HG03066 (cell line): ENCODE measurements around the gene NEURL4.
A peak's percentile ranks its signal among the peaks of the same experiment; 100 is the strongest.

Source experiments
- ATAC-seq: cut with Tn5 transposase; IDR thresholded peaks from one replicate; pipeline ENCODE4 v1.9.1; 2021; ENCODE audit warnings: low read depth; ENCODE audit not compliant: unreplicated experiment

NEURL4 gene

GRCh38 chr17:7307686-7308624 is 21.2 kb downstream of the NEURL4 start:
- ATAC-seq, result no peak

- ATAC-seq, result peak; percentile 56
These were observed 22.0 kb downstream of the NEURL4 start, which contains the start of gene EIF5A for GRCh38 chr17:7306911-7307685. EIF5A (plus strand) TSS chr17:7307628; CDS start chr17:7309636, 2,008 bp downstream.

GRCh38 chr17:7304179-7304578 is 25.0 kb downstream of the NEURL4 start:
- ATAC-seq, result no peak

GRCh38 chr17:7296189-7296861 is 32.8 kb downstream of the NEURL4 start:
- no peak for ATAC-seq

DNA sequence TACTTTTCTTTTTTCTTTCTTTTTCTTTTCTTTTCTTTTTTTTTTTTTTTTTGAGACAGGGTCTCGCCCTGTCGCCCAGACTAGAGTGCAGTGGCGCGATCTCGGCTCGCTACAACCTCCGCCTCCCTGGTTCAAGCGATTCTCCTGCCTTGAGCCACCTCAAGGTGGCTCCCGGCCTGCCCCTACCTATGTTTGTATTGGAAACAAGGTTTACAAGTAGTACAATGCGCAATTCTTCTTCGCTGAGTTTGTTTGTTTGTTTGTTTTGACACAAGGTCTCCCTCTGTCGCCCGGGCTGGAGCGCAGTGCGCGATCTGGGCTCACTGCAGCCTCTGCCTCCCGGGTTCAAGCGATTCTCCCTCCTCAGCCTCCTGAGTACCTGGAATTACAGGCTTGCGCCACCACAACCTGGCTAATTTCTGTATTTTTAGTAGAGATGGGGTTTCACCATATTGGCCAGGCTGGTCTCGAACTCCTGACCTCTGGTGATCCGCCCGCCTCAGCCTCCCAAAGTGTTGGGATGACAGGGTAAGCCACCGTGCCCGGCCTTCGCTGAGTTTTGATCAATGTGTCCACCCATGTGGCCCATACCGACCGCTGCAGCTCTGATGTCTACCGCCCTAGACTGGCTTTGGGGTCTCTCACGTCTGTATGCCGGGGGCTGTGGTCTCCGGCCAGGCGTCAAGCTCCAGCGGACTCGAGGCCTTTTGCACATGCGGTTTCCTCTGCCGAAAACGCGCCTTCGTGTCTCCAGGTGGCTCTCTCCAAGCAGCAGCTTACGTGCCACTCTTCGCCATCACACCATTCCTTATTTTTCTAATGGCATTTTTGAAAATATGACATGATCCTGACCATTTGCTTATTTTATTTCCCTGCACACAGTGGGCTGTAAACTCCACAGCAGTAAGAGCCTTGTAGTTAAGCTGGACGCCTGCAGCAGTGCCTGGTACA is 33.6 kb downstream of the NEURL4 start:
- ATAC-seq, result no peak

DNA sequence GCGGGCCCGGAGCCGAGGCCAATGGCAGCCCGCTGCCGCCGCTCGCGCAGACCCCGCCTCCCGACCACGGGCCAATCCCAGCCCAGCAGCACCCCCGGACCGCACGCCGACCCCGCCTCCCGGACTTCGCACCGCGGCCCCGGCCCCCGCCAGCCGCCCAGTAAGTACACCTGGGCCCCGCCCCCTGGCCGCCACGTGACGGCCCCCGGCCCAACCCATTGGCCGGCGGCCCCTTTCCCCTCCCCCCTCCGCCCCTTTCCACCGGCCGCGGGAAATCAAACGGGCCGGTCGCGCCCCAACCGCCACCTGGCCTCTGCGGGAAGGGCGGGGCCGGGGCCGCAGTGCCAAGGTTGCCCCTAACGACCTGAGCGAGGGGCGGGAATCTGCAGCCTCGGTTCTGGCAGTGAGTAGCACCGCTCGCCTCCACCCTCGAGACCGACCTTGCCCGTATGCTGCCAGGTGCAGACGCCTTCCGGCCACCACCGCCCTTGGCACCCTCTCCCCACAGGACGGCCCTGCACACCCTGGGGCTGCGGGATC is 34.5 kb downstream of the NEURL4 start, which contains the start of gene YBX2:
Gene YBX2, minus strand, starts transcription at position 26 of the 540 bp plus-strand sequence. CDS start 139 bp downstream, outside the sequence.
- no peak for ATAC-seq

DNA sequence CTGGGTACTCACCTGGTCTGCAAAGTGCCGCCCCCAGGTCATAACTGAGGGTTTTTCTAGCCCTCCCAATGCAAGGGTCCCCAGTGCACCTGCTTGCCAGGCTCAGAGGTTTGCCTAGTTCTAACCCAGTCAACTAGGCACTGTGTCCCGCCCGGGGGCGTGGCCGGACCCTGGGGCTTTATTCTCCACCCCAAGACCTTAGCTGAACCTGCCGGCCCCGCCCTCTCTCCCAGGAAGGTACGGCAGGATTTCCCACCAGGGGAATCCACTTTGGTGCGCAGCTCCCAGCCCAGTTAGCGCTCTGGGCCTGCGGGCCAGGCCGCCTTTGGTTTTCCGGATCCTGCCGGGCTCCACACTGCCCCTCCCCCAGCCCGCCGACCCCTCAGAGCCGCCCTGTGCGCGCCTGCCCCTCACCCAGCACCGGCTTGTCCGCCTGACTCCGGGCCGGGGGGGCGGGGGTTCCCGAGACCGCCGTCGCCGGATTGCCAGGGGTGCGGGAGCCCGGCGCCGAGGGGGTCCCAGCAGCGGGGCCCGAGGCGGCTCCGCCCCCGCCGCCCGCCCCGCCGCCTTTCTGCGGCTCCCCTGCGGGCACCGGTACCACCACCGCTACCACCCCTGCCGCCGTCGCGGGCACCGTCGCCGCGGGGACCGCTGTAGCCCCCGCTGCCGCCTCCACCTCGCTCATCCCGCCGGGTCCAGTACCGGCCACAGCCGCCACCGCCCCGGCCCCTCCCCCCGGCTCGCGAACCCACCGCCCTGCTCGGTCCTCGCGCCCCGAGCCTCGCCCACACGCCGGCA is 35.1 kb downstream of the NEURL4 start:
- ATAC-seq, result no peak

DNA sequence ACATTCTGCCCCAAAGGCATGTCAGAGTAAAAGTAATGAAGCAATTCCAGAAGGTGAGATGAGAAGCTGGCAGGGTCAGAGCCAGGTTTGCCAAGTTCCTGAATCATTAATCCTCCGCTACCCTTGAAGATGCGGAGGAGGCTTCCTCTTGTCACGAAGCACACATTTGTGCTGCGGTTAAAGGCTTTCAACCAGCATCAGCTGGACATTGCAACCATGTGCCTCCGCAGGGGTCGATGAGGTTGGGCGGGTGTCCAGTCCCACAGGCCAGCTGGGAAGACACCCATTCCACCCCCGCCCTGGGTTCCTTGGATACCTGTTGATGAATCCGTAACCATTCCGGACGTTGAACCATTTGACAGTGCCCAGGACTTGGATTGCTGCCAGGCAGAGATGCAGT is 36.0 kb downstream of the NEURL4 start:
- no peak for ATAC-seq

- no peak for ATAC-seq
These were observed 36.4 kb downstream of the NEURL4 start for GRCh38 chr17:7292729-7293128.

DNA sequence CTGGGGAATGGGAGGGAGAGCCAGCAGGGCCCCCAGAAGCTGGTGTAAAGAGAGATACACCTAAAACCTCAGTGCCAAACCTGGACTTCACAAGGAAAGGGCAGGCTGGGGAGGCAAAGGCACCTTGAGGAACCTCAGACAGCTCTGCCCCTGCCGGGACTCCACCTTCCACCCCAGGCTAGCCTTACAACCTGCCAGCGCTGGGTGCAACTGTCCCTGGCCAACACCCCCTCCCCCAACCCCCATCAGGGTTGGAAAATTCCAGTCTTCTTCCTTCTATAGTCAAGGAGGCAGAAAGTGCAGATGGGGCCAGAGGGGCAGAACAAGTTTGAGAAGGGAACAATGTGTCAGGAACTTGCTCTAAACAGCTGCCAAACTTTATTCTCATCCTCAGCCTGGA is 36.9 kb downstream of the NEURL4 start:
- no peak for ATAC-seq

DNA sequence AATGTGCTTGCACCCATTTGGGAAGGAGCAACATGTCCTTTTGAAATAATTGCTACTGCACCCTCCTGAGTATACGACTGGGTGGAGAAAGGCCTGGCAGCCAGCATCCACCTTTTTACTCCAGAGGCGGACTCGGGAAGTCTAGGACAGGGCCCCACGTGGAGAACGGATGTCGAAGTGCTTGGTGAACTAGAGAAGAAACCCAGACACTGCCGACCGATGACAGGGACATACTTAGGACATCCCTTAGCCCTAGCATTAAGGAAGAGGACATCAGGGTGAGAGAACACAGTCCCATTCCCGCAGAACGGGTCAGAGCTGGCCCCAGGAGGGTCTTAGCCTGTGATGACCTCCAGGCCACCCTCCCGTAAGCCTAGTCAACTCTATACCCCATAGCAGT is 38.5 kb downstream of the NEURL4 start:
- ATAC-seq, result no peak

DNA sequence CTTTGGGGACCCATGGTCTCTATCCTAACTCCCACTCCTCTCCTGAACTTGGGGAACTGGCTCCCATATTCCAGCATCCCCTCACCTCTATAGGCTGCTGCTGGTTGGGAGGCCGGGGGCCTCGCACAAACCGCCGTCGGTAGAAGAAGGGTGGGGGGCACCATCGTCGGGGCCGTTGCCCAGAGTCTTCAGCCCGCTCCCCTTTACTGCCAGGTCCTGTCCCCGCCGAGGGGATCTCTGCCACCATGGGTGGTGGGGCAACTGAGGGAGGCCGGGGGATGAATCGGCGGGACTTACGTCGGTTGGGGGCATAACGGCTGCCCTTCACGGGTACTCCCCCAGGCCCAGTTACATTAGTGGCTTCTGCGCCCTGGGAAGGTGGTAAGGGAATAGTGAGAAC is 39.0 kb downstream of the NEURL4 start:
- no peak for ATAC-seq

DNA sequence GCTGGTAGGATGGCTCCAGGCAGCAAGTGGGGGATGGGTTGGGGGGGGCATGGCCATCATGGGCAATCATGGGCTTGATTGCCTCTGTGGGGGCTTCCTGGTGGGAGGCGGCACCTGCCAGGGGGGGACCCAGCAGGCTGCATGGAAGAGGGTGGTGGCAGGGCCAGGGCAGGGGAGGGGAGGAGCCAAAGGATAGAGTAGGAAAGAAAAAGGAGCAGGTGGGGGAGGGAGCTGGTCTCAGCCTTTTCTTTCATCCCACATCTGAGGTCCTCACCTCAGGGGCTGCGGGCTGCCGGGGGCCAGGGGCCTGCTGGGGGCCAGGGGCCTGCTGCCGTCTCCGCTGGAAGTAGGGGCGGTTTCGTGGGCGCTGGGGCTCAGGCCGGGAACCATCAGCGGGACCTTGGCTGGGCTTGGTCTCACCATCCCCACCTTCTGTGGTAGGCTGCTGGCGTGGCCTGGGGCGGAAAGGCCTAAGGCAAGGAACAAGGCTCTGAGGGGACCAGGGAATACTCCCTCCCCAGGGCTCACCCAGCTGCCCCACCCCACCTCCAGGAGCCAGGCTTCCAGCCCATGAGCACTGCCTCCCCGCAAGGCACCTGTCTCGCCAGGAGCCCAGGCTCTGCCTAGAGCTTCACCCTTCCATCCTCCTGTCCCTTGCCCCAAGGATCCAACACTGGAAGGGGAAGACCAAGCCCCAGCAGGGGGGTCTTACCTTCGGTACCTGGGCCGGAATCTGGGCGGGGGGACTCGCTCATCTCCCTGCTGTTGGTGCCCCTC is 39.7 kb downstream of the NEURL4 start:
- no peak for ATAC-seq

DNA sequence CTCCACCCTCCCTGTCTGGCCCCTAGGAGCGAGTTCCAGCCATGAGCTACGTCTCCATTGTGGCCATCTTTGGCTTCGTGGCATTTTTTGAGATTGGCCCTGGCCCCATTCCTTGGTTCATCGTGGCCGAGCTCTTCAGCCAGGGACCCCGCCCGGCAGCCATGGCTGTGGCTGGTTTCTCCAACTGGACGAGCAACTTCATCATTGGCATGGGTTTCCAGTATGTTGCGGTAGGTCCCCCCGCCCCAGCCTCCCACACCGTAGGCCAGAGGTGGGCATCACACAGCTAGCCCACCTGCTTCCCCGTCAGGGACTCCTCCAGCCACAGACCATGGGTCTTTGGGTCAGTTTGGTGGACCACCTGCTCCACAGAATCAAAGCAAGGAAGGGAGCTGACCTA is 43.5 kb downstream of the NEURL4 start:
- no peak for ATAC-seq

- no peak for ATAC-seq
These were observed 44.2 kb downstream of the NEURL4 start for GRCh38 chr17:7284911-7285310.

DNA sequence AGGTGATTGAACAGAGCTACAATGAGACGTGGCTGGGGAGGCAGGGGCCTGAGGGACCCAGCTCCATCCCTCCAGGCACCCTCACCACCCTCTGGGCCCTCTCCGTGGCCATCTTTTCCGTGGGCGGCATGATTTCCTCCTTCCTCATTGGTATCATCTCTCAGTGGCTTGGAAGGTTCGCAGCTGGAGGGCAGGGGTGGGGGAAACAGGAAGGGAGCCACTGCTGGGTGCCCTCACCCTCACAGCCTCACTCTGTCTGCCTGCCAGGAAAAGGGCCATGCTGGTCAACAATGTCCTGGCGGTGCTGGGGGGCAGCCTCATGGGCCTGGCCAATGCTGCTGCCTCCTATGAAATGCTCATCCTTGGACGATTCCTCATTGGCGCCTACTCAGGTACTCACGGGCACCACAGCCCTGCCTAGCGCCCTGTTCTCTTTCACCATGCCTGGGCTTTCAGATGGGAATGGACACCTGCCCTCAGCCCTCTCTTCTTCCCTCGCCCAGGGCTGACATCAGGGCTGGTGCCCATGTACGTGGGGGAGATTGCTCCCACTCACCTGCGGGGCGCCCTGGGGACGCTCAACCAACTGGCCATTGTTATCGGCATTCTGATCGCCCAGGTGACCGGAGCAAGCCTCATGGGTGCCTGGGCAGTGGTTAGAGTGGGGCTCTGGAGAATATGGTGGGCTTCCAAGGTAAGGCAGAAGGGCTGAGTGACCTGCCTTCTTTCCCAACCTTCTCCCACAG is 45.5 kb downstream of the NEURL4 start:
- no peak for ATAC-seq

DNA sequence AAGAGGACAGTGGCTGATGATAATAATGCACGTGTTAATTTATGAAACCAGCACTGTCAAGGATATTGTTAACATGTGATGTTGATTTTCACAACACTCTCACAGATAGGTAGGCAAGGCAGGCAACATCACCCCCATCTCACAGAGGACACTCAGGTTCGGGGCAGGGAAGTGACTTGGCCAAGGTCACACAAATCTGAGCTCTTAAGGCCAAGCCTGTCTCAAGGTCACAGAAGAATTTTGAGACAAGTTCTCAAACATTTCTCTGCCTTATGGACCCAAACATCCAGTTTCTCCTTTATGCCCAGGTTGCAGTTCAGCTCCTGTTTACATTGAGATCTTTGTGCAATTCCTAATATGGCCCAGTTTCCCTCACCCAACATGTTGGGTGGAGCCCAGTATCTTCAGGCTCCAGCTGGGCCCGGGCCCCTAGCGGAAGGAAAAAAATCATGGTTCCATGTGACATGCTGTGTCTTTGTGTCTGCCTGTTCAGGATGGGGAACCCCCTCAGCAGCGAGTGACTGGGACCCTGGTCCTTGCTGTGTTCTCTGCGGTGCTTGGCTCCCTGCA is 46.3 kb downstream of the NEURL4 start:
- no peak for ATAC-seq
